Thyroid gland (tissue), 4 donors: ENCODE measurements around the gene CCDC85C. TPM values are rescaled to one million over a fixed set of nuclear protein-coding genes. Genes with fewer than 3 reads are reported as not detected.

Source experiments
- DNase-seq, 2 donors: peaks; one replicate each; pipeline ENCODE4 v3.0.0-alpha.2; 2019
- H3K27ac ChIP-seq, 3 donors: fragments of 200-600 bp; sonication (generic); 1 replicate in 2 of 3; 2 replicates in 1 of 3; pipeline ENCODE4 v1.5.1; 2016 to 2019; ENCODE audit warnings: mild to moderate bottlenecking in 1 of 3, moderate library complexity in 1 of 3
- H3K27me3 ChIP-seq: fragments of 200-600 bp; sonication (generic); one replicate; pipeline ENCODE4 v1.5.1; 2019
- H3K36me3 ChIP-seq, 2 donors: fragments of 200-600 bp; sonication (generic); one replicate each; pipeline ENCODE4 v1.5.1; 2016 to 2019
- H3K4me1 ChIP-seq, 2 donors: fragments of 200-600 bp; sonication (generic); one replicate each; pipeline ENCODE4 v1.5.1; 2017 to 2019
- H3K4me3 ChIP-seq, 3 donors: fragments of 200-600 bp; sonication (generic); replicated peaks in 1 of 3; 1 replicate in 2 of 3; 2 replicates in 1 of 3; pipeline ENCODE4 v1.5.1; 2016; ENCODE audit warnings: mild to moderate bottlenecking in 1 of 3
- H3K9me3 ChIP-seq: fragments of 200-600 bp; sonication (generic); one replicate; pipeline ENCODE4 v1.5.1; 2017
- CTCF ChIP-seq, 6 experiments: fragments of 200-600 bp in 3 of 6; fragments of 450-650 bp in 3 of 6; sonication (generic) in 3 of 6; IDR thresholded peaks; one replicate each; pipeline ENCODE4 v1.5.1; 2016 to 2019; ENCODE audit warnings: antibody characterized with exemption in 6 of 6, mild to moderate bottlenecking in 2 of 6, inconsistent platforms in 1 of 6, moderate library complexity in 1 of 6
- POLR2A ChIP-seq, 2 donors: fragments of 450-650 bp; IDR thresholded peaks; one replicate each; pipeline ENCODE4 v1.6.1; 2017; ENCODE audit warnings: antibody characterized with exemption in 2 of 2, mild to moderate bottlenecking in 2 of 2, moderate library complexity in 1 of 2
- WGBS, 2 donors: methylation state at CpG; one replicate each; pipeline ENCODE4 v1.1.5; 2017; 5-methylcytosine and 5-hydroxymethylcytosine counted together
- intact Hi-C: fragments of 100-400 bp; cut with DNase I; formaldehyde crosslinking; loops from one replicate; pipeline ENCODE4 v1.15.1; 2023
- total RNA-seq, 4 donors: library from RNA; depleted of rRNA; stranded (reverse); fragments of >200 nt; gene quantifications; one replicate each; pipeline ENCODE4 v1.2.3, GENCODE V29; 2016

The CCDC85C gene
- total RNA-seq, 4 donors from 2014 or later = 8.6 to 28.3 (median 17.3) TPM

GRCh38 chr14:99541211-99541610 lies 62.8 kb downstream of the CCDC85C start:
- no peaks in the 10 kb centered on the region for H3K27me3 ChIP-seq
- H3K4me1 ChIP-seq = peaks cover 19 to 44% of the 10 kb centered on the region in 2 donors
- DNase-seq = no peak
- no peak overlapping the region for H3K4me3 ChIP-seq
- intact Hi-C loops = no loop called here
- TF ChIP-seq POLR2A (IDR thresholded peaks at IDR 0.05) (no peak), CTCF (IDR thresholded peaks at IDR 0.05) (no peak)
- no peaks in the 10 kb centered on the region for H3K36me3 ChIP-seq
- WGBS, 2 donors = 72 to 83% methylated on average over 9 to 10 of the region's 10 CpGs
- H3K9me3 ChIP-seq = no peaks in the 10 kb centered on the region
- H3K27ac ChIP-seq = no peak overlapping the region

DNA sequence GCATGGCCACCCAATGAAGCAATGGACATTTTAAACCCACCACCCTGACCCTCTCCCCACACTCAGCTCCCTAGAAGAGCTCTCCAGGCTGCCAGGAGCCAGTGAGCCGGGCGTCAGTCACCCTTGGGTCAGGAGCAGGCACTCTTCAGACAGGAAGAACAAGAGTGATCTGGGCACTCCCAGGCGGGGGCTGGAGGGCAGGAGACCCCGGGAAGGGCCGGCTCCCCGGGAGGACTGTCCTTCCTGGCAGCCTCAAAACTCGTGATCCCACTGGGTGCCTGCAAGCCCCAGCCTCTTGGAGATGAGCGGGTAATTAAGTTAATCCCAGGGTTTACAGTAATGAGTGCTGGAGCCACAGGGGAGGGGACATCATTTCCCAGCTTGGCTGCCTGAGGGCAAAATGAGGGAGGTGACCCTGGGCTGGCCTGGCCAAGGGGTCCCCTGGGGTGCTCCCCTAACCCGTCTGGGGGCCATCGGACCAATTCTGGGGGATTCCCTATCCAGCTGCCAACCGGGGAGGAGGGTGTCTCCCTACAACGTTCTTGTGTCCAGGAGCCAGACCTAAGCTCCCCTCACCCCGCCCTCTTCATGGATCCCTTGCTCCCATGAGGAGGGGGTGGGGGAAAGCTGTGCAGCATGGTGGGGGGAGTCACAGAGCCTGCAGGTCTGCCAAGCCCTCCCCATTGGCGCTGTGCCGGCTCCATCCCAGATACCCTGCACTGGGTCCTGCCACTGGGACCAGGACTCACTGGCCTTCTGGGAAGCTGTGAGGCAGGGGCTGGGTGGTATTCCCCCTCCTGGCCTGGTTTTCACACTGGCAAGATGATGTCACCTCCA lies 63.6 kb downstream of the CCDC85C start:
- Histone ChIP-seq H3K4me3 (no peak overlapping the region), H3K36me3 (no peaks in the 10 kb centered on the region), H3K9me3 (no peaks in the 10 kb centered on the region), H3K27me3 (no peaks in the 10 kb centered on the region), H3K4me1 (peaks cover 19 to 42% of the 10 kb centered on the region in 2 donors), H3K27ac (no peak overlapping the region)
- intact Hi-C loops = no loop called here
- no peak for TF ChIP-seq CTCF (IDR thresholded peaks at IDR 0.05)
- no peak for TF ChIP-seq POLR2A (IDR thresholded peaks at IDR 0.05)
- 62 to 70% methylated on average over 2 to 9 of the region's 15 CpGs for WGBS, 2 donors
- peak; percentile 31 to 36 for DNase-seq

DNA sequence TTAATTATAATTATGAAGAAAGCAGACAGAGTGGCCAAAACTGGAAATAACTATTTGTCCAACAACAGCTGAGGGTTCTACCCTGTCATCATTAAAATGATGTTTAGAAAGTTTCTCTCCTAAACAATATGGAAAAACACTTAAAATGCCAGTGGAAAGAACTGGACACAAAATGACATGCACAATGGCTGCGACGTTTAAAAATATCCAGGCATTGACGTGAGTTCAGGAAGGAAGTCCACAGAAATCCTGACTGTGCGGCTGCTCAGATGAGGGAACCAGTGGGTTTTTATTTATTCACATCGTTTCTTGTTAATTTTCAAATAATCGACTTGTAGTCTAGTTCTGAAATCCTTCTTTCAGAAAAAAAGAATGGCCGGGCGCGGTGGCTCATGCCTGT lies 64.5 kb downstream of the CCDC85C start:
- no peak for DNase-seq
- Histone ChIP-seq H3K4me1 (peaks cover 19 to 42% of the 10 kb centered on the region in 2 donors), H3K27me3 (no peaks in the 10 kb centered on the region), H3K4me3 (no peak overlapping the region), H3K36me3 (no peaks in the 10 kb centered on the region), H3K9me3 (no peaks in the 10 kb centered on the region), H3K27ac (peak overlapping the region in 1 of 3 donors; percentile 24)
- TF ChIP-seq POLR2A (IDR thresholded peaks at IDR 0.05) (no peak), CTCF (IDR thresholded peaks at IDR 0.05) (no peak)
- intact Hi-C loops = no loop called here
- 81 to 82% methylated on average over 9 of the region's 9 CpGs for WGBS, 2 donors

DNA sequence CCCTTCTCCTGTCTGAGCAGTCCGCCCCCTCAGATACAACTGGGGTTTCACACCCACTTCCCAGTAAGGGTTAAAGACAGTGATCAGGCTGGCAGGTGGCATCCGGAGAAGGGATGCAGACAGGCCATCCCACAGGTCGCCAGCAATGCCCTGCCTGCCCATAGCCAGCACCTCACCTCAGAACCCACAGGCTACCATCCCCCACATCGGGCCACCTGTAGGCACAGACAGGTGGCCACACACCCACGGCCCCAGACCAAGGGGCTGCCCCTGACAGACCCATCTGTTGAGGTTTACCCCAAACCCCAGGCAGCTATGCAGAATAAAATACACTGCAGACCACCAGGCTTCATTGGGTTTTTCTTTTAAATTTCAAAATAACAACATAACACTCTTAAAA lies 65.3 kb downstream of the CCDC85C start:
- H3K27ac ChIP-seq = peak overlapping the region in 2 of 3 donors; percentile 33 to 63

More for the DNA sequence above, 65.3 kb downstream of the CCDC85C start:
- no peak for DNase-seq
- 71 to 77% methylated on average over 4 to 5 of the region's 5 CpGs for WGBS, 2 donors
- H3K4me3 ChIP-seq = no peak overlapping the region
- no peaks in the 10 kb centered on the region for H3K9me3 ChIP-seq
- peaks cover 19 to 42% of the 10 kb centered on the region in 2 donors for H3K4me1 ChIP-seq
- intact Hi-C loops = no loop called here
- TF ChIP-seq CTCF (IDR thresholded peaks at IDR 0.05) (no peak), POLR2A (IDR thresholded peaks at IDR 0.05) (no peak)
- no peaks in the 10 kb centered on the region for H3K36me3 ChIP-seq
- no peaks in the 10 kb centered on the region for H3K27me3 ChIP-seq
